ENCODE data around the gene STAU1.

Gene STAU1

DNA sequence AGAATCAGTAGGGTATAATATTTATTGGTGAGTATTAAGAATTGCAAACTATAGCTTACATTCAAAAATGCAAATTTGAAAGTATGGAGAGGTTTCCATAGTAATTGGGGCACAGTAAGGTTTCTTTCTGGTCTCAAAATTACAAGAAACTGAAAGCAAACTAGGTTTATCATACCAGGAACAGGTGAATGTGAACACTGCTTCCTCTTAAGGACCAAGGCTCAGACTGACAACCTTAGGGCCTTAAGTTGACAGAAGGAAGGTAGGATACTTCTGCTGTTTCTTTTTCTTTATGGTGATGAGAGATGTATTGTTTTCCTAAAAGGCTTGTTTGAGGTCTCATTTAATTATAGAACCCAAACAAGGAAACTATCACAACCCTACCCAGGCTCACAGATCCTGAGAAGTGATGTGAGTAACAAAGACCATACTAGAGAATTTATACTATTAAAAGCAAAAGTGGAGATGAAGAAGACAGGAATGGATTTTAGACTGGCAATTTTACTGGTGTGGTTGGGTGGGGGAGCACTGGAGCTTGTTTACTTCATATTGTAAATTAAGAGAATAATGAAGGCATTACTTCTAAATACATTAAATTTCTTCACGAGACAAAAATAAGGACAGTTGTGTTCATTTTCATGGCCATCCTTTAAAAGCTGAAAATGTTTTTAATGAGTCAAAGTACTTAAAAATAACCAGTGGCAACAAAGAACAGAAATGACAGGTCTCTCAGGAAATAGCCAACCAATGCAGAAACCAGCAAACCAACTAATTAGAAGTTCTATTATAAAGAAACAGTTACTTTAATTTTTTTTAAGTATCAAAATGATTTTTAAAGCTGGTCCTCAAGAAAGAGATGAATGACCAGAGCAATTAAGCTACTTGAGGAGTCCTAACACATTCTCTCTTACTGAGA, 21.3 kb downstream of the STAU1 start:
- in situ Hi-C loops (cut with HindIII; ENCODE audit: low sequenced_read_pairs), result no loop called here
- TF ChIP-seq, protein P1, sequence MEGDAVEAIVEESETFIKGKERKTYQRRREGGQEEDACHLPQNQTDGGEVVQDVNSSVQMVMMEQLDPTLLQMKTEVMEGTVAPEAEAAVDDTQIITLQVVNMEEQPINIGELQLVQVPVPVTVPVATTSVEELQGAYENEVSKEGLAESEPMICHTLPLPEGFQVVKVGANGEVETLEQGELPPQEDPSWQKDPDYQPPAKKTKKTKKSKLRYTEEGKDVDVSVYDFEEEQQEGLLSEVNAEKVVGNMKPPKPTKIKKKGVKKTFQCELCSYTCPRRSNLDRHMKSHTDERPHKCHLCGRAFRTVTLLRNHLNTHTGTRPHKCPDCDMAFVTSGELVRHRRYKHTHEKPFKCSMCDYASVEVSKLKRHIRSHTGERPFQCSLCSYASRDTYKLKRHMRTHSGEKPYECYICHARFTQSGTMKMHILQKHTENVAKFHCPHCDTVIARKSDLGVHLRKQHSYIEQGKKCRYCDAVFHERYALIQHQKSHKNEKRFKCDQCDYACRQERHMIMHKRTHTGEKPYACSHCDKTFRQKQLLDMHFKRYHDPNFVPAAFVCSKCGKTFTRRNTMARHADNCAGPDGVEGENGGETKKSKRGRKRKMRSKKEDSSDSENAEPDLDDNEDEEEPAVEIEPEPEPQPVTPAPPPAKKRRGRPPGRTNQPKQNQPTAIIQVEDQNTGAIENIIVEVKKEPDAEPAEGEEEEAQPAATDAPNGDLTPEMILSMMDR (IDR thresholded peaks at IDR 0.05; ENCODE audit: low read depth, low read length, missing control alignments), result no peak
- no peak for DNase-seq (ENCODE audit: low read depth)

DNA sequence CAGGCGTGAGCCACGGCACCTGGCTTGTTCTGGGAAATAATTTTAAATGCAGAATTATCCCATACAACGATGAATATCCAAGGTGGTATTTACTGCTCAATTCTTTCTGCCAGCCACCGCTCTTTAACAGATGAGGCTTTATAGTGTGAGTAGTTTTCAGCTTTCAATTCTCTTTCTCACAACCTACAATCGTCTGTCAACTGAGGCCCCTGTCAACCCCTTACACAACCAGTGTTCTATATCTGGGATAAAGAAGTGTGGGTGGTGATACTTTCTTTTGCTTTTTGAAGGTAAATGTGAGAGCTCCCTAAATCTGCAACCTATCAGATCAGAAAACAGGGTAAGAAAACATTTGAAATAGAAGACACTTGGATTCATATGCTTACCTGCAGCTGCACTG, 22.5 kb downstream of the STAU1 start:
- in situ Hi-C loops (cut with HindIII; ENCODE audit: low sequenced_read_pairs), result no loop called here
- no peak for DNase-seq (ENCODE audit: low read depth)
- H3K4me3 ChIP-seq (ENCODE audit: low read depth, low read length), result no peak overlapping the region
- TF ChIP-seq, protein P1 (IDR thresholded peaks at IDR 0.05; ENCODE audit: low read depth, low read length, missing control alignments), result no peak

More for the DNA sequence above, 21.3 kb downstream of the STAU1 start:
- no peak overlapping the region for H3K4me3 ChIP-seq (ENCODE audit: low read depth, low read length)

GRCh38 chr20:49163696-49164095, 24.4 kb downstream of the STAU1 start:
- H3K4me3 ChIP-seq (ENCODE audit: low read depth, low read length), result no peak overlapping the region
- TF ChIP-seq, protein P1 (IDR thresholded peaks at IDR 0.05; ENCODE audit: low read depth, low read length, missing control alignments), result no peak
- in situ Hi-C loops (cut with HindIII; ENCODE audit: low sequenced_read_pairs), result no loop called here
- no peak for DNase-seq (ENCODE audit: low read depth)

DNA sequence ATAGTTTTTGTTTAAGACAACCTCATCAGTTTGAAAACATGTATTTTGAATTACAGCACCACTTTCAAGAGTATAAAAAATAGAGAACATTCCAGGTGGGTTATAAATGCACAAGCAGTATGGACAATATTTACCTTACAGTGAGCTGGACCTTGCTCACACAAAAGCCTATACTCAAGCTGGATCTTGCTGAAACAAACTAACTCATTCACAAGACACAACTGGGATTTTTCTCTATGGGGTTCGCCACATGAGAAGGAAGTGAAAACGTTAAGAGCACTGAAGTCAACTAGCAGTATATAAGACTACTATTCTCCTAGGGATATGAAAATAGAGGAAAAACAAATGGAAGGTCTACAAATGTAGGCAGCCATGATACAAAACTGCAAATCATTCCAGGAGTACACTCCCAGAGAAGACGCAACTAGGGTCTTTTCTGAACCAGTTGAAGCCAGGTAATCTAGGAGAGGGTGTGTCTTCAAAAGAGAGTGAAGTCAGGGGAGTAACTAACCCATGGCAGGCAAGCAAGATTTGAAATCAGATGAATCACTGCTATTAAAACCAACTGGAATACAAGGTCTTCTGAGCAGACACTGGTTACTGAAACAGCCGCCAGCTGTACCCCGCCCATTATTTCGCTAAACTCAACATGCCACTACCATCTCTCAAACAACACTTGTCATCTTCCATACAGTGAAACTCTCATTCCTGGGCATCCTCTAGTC, 26.5 kb downstream of the STAU1 start:
- no peak for DNase-seq (ENCODE audit: low read depth)
- no peak overlapping the region for H3K4me3 ChIP-seq (ENCODE audit: low read depth, low read length)
- TF ChIP-seq, protein P1 (IDR thresholded peaks at IDR 0.05; ENCODE audit: low read depth, low read length, missing control alignments), result no peak
- in situ Hi-C loops (cut with HindIII; ENCODE audit: low sequenced_read_pairs), result no loop called here

DNA sequence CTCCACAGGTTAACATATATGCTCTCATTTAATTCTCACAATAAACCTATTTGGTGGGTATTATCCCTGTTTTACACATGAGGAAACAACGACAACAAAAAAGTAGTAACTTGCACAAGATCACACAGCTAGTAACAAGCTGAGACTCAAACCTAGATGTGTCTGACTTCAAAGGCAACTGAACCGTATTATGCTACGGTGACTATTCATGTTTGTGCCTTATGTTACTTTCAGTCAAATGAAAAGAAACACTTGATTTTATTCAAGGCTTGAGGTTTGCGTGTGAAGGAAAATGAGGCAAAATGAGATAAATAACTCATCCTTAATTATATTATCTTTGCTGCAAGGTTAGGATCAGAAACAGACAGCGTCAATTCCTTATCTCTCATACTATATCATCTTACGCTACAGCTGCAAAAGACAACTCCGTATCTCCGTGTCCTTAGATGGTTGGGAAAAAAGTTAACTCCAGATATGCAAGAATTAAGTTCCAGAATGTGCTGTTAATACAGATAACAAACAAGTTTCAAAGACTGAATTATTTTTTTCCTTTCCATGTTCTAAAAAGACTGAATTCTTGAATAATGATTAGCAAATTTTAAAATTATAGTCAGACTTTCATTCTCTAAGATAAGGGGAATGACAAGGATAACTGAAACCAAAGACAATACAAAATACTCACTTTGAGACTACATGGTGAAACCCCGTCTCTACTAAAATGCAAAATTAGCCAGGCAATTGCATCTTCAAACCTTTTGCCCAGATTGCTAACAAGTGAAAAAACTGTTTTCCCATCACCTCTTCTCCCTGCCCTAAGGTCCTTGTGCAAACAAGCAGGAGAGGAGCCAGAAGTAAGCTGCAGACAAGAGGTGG, 27.8 kb downstream of the STAU1 start:
- no peak for DNase-seq (ENCODE audit: low read depth)
- in situ Hi-C loops (cut with HindIII; ENCODE audit: low sequenced_read_pairs), result no loop called here
- no peak overlapping the region for H3K4me3 ChIP-seq (ENCODE audit: low read depth, low read length)
- TF ChIP-seq, protein P1 (IDR thresholded peaks at IDR 0.05; ENCODE audit: low read depth, low read length, missing control alignments), result no peak

- no peak overlapping the region for H3K4me3 ChIP-seq (ENCODE audit: low read depth, low read length)
- TF ChIP-seq, protein P1 (IDR thresholded peaks at IDR 0.05; ENCODE audit: low read depth, low read length, missing control alignments), result no peak
- no peak for DNase-seq (ENCODE audit: low read depth)
- in situ Hi-C loops (cut with HindIII; ENCODE audit: low sequenced_read_pairs), result no loop called here
Measured at GRCh38 chr20:49157146-49157545, 31.0 kb downstream of the STAU1 start.
